ENCODE results near the gene U2SURP. TPM values are rescaled to one million over a fixed set of nuclear protein-coding genes. Genes with fewer than 3 reads are reported as not detected.

Gene U2SURP
- 100 to 1,000 TPM in 1 of 4 donors, 10 to 100 TPM in 3; 36.7 to 180 (median 79.3) TPM for total RNA-seq

- Histone ChIP-seq H3K9me3 (no peaks in the 10 kb centered on the region), H3K4me3 (peak within 1 kb of the TSS; percentile 70 to 97 (median 84)), H3K27ac (peak within 1 kb of the TSS; percentile 91 to 94 (median 92)), H3K36me3 (no peaks in the 10 kb centered on the region), H3K27me3 (no peaks in the 10 kb centered on the region), H3K4me1 (peaks cover 13 to 46% (median 24%) of the 10 kb centered on the region in 4 donors)
- intact Hi-C loops (cut with DNase I; ENCODE audit: low total_unique reads) (loop anchor here (10.0 kb wide), 1 partner anchor 427 kb away; the partner anchor contains the start of gene ATR), in situ Hi-C loops (cut with MboI; ENCODE audit: low pct_ligation_motif_present in 1 of 4, low pct_unique_long_range_greater_than_20kb in 1 of 4, low sequenced_read_pairs in 3 of 4) (no loop called here)
- peak; percentile 88 to 94 (median 88) for TF ChIP-seq POLR2AphosphoS5 (IDR thresholded peaks at IDR 0.05)
- peak; percentile 77 for TF ChIP-seq POLR2A (IDR thresholded peaks at IDR 0.05)
- TF ChIP-seq, protein P1, sequence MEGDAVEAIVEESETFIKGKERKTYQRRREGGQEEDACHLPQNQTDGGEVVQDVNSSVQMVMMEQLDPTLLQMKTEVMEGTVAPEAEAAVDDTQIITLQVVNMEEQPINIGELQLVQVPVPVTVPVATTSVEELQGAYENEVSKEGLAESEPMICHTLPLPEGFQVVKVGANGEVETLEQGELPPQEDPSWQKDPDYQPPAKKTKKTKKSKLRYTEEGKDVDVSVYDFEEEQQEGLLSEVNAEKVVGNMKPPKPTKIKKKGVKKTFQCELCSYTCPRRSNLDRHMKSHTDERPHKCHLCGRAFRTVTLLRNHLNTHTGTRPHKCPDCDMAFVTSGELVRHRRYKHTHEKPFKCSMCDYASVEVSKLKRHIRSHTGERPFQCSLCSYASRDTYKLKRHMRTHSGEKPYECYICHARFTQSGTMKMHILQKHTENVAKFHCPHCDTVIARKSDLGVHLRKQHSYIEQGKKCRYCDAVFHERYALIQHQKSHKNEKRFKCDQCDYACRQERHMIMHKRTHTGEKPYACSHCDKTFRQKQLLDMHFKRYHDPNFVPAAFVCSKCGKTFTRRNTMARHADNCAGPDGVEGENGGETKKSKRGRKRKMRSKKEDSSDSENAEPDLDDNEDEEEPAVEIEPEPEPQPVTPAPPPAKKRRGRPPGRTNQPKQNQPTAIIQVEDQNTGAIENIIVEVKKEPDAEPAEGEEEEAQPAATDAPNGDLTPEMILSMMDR (IDR thresholded peaks at IDR 0.05), result peak in 3 of 5 experiments; percentile 11 to 48 (median 29)
- TF ChIP-seq EP300 (IDR thresholded peaks at IDR 0.05; ENCODE audit: low read depth), result peak; percentile 12
- DNase-seq, result peak; percentile 97
- 0% methylated on average over 3 to 51 of the region's 55 CpGs for WGBS, 2 donors (ENCODE audit: low coverage in 1 of 2)
These were observed at the start of gene U2SURP for GRCh38 chr3:143001369-143002082. TSS of gene U2SURP (plus strand) at chr3:143001570. CDS start at chr3:143001629, 59 bp downstream.

- Histone ChIP-seq H3K4me3 (no peak overlapping the region), H3K36me3 (no peaks in the 10 kb centered on the region), H3K27me3 (peaks cover 39% of the 10 kb centered on the region), H3K4me1 (peaks cover 0 to 5% (median 0%) of the 10 kb centered on the region in 4 donors), H3K27ac (no peak overlapping the region), H3K9me3 (no peaks in the 10 kb centered on the region)
- TF ChIP-seq, protein P1 (IDR thresholded peaks at IDR 0.05), result no peak
- TF ChIP-seq POLR2A (IDR thresholded peaks at IDR 0.05), result no peak
- in situ Hi-C loops (cut with MboI; ENCODE audit: low pct_ligation_motif_present in 1 of 4, low pct_unique_long_range_greater_than_20kb in 1 of 4, low sequenced_read_pairs in 3 of 4) (no loop called here), intact Hi-C loops (cut with DNase I; ENCODE audit: low total_unique reads) (no loop called here)
- 91 to 93% methylated on average over 2 of the region's 2 CpGs for WGBS, 2 donors (ENCODE audit: low coverage in 1 of 2)
- DNase-seq, result no peak
These were observed 49.6 kb upstream of the U2SURP start for GRCh38 chr3:142951794-142952193.

GRCh38 chr3:142952272-142953193, 48.8 kb upstream of the U2SURP start:
- in situ Hi-C loops (cut with MboI; ENCODE audit: low pct_ligation_motif_present in 1 of 4, low pct_unique_long_range_greater_than_20kb in 1 of 4, low sequenced_read_pairs in 3 of 4), result no loop called here
- peaks cover 34% of the 10 kb centered on the region for H3K27me3 ChIP-seq
- TF ChIP-seq, protein P1 (IDR thresholded peaks at IDR 0.05), result no peak
- TF ChIP-seq EP300 (IDR thresholded peaks at IDR 0.05; ENCODE audit: low read depth) (no peak), POLR2AphosphoS5 (IDR thresholded peaks at IDR 0.05) (no peak), POLR2A (IDR thresholded peaks at IDR 0.05) (no peak)
- no peaks in the 10 kb centered on the region for H3K36me3 ChIP-seq
- intact Hi-C loops (cut with DNase I; ENCODE audit: low total_unique reads), result no loop called here
- H3K27ac ChIP-seq, result no peak overlapping the region
- no peaks in the 10 kb centered on the region for H3K9me3 ChIP-seq
- WGBS, 2 donors (ENCODE audit: low coverage in 1 of 2), result 70 to 79% methylated on average over 8 of the region's 8 CpGs
- no peak for DNase-seq
- no peak overlapping the region for H3K4me3 ChIP-seq
- H3K4me1 ChIP-seq, result peaks cover 0 to under 1% (median 0%) of the 10 kb centered on the region in 4 donors

GRCh38 chr3:142953443-142953842, 47.9 kb upstream of the U2SURP start:
- Histone ChIP-seq H3K27me3 (peaks cover 31% of the 10 kb centered on the region), H3K4me3 (no peak overlapping the region), H3K27ac (no peak overlapping the region), H3K4me1 (no peaks in the 10 kb centered on the region), H3K9me3 (no peaks in the 10 kb centered on the region), H3K36me3 (no peaks in the 10 kb centered on the region)
- DNase-seq, result no peak
- intact Hi-C loops (cut with DNase I; ENCODE audit: low total_unique reads) (no loop called here), in situ Hi-C loops (cut with MboI; ENCODE audit: low pct_ligation_motif_present in 1 of 4, low pct_unique_long_range_greater_than_20kb in 1 of 4, low sequenced_read_pairs in 3 of 4) (no loop called here)
- 81 to 86% methylated on average over 2 to 3 of the region's 3 CpGs for WGBS, 2 donors (ENCODE audit: low coverage in 1 of 2)
- TF ChIP-seq, protein P1 (IDR thresholded peaks at IDR 0.05), result no peak
- no peak for TF ChIP-seq POLR2AphosphoS5 (IDR thresholded peaks at IDR 0.05)
- TF ChIP-seq EP300 (IDR thresholded peaks at IDR 0.05; ENCODE audit: low read depth), result no peak
- TF ChIP-seq POLR2A (IDR thresholded peaks at IDR 0.05), result no peak
